ENCODE measurements around the gene MEPCE.

DNA sequence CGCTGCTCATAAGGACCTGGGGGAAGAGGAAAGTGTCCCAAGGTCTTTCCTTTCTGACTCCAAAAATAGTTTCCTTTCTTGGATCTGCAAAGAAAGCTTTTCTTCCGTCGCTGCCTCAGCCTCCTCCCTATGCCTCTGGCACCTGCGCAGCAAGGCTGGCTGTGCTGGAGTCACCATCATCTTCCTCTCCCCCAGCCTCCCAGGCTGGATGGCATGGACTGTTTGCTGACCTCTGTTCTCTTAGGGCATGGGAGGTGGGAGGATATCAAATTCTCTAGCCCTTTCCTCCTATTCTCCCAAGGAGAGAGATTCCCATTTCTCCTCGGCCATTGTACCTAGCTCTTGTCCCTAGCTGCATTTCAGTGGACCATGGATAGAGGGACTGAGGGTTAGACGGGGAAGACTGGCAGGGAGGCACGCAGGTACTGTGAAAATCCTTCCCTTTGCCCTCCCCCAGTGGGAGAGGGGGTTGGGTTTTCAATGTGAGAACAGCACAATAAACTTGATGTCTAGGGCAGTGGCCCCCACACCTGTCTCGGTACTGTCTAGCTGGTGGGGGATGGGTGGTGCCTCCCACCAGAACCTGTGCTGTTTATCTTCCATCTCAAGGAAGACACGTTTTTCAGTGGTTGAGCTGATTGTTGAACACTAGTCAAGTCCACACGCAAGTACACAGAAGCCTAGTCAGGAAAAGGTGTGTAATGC lies 4.1 kb downstream of the MEPCE start:
- TF ChIP-seq, protein P1, sequence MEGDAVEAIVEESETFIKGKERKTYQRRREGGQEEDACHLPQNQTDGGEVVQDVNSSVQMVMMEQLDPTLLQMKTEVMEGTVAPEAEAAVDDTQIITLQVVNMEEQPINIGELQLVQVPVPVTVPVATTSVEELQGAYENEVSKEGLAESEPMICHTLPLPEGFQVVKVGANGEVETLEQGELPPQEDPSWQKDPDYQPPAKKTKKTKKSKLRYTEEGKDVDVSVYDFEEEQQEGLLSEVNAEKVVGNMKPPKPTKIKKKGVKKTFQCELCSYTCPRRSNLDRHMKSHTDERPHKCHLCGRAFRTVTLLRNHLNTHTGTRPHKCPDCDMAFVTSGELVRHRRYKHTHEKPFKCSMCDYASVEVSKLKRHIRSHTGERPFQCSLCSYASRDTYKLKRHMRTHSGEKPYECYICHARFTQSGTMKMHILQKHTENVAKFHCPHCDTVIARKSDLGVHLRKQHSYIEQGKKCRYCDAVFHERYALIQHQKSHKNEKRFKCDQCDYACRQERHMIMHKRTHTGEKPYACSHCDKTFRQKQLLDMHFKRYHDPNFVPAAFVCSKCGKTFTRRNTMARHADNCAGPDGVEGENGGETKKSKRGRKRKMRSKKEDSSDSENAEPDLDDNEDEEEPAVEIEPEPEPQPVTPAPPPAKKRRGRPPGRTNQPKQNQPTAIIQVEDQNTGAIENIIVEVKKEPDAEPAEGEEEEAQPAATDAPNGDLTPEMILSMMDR (IDR thresholded peaks at IDR 0.05; ENCODE audit: low read length) = no peak
- no peak for TF ChIP-seq EZH2 (optimal IDR thresholded peaks at IDR 0.05; ENCODE audit: low read depth, low read length)
- no peak for TF ChIP-seq EZH2phosphoT487 (IDR thresholded peaks at IDR 0.05; ENCODE audit: low read length)
